Measurements from ENCODE around the gene BABAM2. TPM values are rescaled to one million over a fixed set of nuclear protein-coding genes. Genes with fewer than 3 reads are reported as not detected.

Gene BABAM2
- total RNA-seq, 1 donor from 2014 or later: 28.5 TPM

DNA sequence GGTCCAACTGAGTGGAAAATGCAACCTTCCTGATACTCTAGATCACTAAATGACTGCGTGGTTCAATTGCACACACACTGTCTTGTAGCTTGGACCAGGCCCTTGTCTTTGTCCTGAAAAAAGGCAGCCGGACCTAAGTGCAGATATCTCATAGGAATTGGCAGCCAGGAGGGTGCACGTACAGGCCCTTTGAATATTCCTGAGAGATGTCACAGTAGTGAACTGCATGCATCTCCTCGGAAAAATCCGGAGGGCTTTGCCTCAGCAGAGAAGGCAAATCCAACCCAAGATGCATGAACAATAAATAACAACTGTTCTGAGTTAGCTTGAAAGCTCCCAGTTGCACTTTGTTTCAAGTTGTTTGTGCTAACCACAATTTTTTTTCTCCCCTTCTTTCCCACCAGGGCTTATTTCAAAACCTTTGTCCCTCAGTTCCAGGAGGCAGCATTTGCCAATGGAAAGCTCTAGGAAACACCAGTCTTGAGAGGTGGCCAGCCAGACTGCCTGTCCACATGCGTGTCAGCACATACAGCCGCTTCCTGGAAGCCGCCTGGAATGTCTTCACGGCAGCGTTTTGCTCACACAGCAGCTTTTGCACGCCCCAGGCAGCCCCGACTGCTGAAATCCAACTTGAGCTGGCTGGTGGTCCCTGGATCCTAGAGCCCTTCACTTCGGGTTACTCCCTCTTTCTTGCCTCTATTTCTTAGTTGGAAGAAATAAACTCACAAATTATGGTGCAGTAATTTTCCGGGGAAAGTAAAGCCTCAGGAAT is 447.7 kb downstream of the BABAM2 start:
- Histone ChIP-seq H4K20me1 (ENCODE audit: insufficient read depth, low read length) (no peaks in the 10 kb centered on the region), H3K36me3 (ENCODE audit: insufficient read depth, low read length) (no peaks in the 10 kb centered on the region), H3K9me3 (ENCODE audit: insufficient read depth, low read depth, low read length) (no peaks in the 10 kb centered on the region), H3K79me2 (ENCODE audit: insufficient read depth, low read length) (no peaks in the 10 kb centered on the region), H3K27ac (ENCODE audit: low read depth, low read length) (peak overlapping the region; percentile 42), H3K4me3 (ENCODE audit: insufficient read depth, low read depth, low read length) (no peak overlapping the region), H3K4me2 (ENCODE audit: low read length) (peak overlapping the region; percentile 60), H3K4me1 (ENCODE audit: insufficient read depth, low read length) (peaks cover 27% of the 10 kb centered on the region), H3K9ac (ENCODE audit: low read length) (peak overlapping the region; percentile 49), H3K27me3 (ENCODE audit: insufficient read depth, low read length) (no peaks in the 10 kb centered on the region), H2AFZ (ENCODE audit: low read depth, low read length) (peak overlapping the region; percentile 62)
- peak overlapping the region; percentile 71 for H3K27ac Mint-ChIP-seq (ENCODE audit: unreplicated experiment)
- no peak overlapping the region for H3K4me3 Mint-ChIP-seq (ENCODE audit: unreplicated experiment)
- H3K36me3 Mint-ChIP-seq (ENCODE audit: low read depth, unreplicated experiment): peaks cover 4% of the 10 kb centered on the region
- peaks cover 7% of the 10 kb centered on the region for H3K27me3 Mint-ChIP-seq (ENCODE audit: low read depth, unreplicated experiment)
- DNase-seq (ENCODE audit: low read depth) (peak; percentile 91), FAIRE-seq (no peak)
- H3K4me1 Mint-ChIP-seq (ENCODE audit: low read depth, unreplicated experiment): peaks cover 33% of the 10 kb centered on the region
- TF ChIP-seq, protein P1, sequence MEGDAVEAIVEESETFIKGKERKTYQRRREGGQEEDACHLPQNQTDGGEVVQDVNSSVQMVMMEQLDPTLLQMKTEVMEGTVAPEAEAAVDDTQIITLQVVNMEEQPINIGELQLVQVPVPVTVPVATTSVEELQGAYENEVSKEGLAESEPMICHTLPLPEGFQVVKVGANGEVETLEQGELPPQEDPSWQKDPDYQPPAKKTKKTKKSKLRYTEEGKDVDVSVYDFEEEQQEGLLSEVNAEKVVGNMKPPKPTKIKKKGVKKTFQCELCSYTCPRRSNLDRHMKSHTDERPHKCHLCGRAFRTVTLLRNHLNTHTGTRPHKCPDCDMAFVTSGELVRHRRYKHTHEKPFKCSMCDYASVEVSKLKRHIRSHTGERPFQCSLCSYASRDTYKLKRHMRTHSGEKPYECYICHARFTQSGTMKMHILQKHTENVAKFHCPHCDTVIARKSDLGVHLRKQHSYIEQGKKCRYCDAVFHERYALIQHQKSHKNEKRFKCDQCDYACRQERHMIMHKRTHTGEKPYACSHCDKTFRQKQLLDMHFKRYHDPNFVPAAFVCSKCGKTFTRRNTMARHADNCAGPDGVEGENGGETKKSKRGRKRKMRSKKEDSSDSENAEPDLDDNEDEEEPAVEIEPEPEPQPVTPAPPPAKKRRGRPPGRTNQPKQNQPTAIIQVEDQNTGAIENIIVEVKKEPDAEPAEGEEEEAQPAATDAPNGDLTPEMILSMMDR (IDR thresholded peaks at IDR 0.05; ENCODE audit: insufficient read depth, low read depth, low read length): no peak
- TF ChIP-seq EZH2 (IDR thresholded peaks at IDR 0.05; ENCODE audit: insufficient read depth, low read length): no peak
- no peaks in the 10 kb centered on the region for H3K9me3 Mint-ChIP-seq (ENCODE audit: unreplicated experiment)

DNA sequence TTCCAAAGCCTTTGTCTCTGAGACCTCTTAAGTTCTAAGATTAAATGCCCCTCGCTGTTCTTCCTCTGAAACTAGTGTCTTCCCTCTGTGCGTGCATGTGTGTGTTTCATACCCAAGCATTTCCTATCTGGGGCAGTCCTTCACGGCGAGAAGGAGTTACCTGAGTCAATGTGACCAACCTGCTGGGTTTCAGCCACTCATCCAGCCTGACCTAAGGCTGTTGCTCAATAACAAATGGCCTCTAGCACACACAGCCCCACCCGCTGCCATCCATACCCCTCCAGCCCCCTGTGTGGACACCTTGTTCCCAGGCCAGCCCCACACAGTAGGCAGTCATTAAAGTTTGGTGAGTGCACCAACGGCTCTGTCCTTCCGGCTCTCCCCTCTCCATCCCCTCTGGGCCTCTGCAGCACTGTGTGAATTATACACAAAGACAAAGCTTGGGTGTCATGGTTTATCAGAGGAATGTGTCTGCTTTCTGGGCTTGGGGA is 448.3 kb downstream of the BABAM2 start:
- Histone ChIP-seq H3K4me1 (ENCODE audit: insufficient read depth, low read length) (peaks cover 29% of the 10 kb centered on the region), H3K9ac (ENCODE audit: low read length) (peak overlapping the region; percentile 49), H3K27ac (ENCODE audit: low read depth, low read length) (peak overlapping the region; percentile 42), H3K9me3 (ENCODE audit: insufficient read depth, low read depth, low read length) (no peaks in the 10 kb centered on the region), H4K20me1 (ENCODE audit: insufficient read depth, low read length) (no peaks in the 10 kb centered on the region), H3K4me2 (ENCODE audit: low read length) (peak overlapping the region; percentile 60), H3K27me3 (ENCODE audit: insufficient read depth, low read length) (no peaks in the 10 kb centered on the region), H3K79me2 (ENCODE audit: insufficient read depth, low read length) (no peaks in the 10 kb centered on the region), H3K4me3 (ENCODE audit: insufficient read depth, low read depth, low read length) (no peak overlapping the region), H2AFZ (ENCODE audit: low read depth, low read length) (peak overlapping the region; percentile 62), H3K36me3 (ENCODE audit: insufficient read depth, low read length) (no peaks in the 10 kb centered on the region)
- Mint-ChIP-seq H3K4me3 (ENCODE audit: unreplicated experiment) (no peak overlapping the region), H3K27me3 (ENCODE audit: low read depth, unreplicated experiment) (peaks cover 7% of the 10 kb centered on the region), H3K9me3 (ENCODE audit: unreplicated experiment) (no peaks in the 10 kb centered on the region), H3K27ac (ENCODE audit: unreplicated experiment) (peak overlapping the region; percentile 71), H3K36me3 (ENCODE audit: low read depth, unreplicated experiment) (peaks cover 4% of the 10 kb centered on the region), H3K4me1 (ENCODE audit: low read depth, unreplicated experiment) (peaks cover 35% of the 10 kb centered on the region)
- FAIRE-seq: no peak
- TF ChIP-seq, protein P1 (IDR thresholded peaks at IDR 0.05; ENCODE audit: insufficient read depth, low read depth, low read length): no peak
- no peak for TF ChIP-seq EZH2 (IDR thresholded peaks at IDR 0.05; ENCODE audit: insufficient read depth, low read length)
- DNase-seq (ENCODE audit: low read depth): no peak
